ENCODE measurements around the gene TMEM242. TPM values are rescaled to one million over a fixed set of nuclear protein-coding genes. Genes with fewer than 3 reads are reported as not detected.

Gene TMEM242
- total and polyA plus RNA-seq, 2 of the 8 experiments (the other 6 are each of a cell fraction or from before 2014, with no cell fraction given), result 2.4 to 9.0 TPM

GRCh38 chr6:157266274-157267101 lies 56.8 kb downstream of the TMEM242 start:
- Histone ChIP-seq H2AK5ac (ENCODE audit: low read depth, low read length) (no peak overlapping the region), H3K79me2 (ENCODE audit: control insufficient read depth in 1 of 2, insufficient read depth in 2 of 2, low read length in 2 of 2) (no peaks in the 10 kb centered on the region), H3K56ac (replicated peaks; ENCODE audit: insufficient read length, low read depth, low read length) (peak overlapping the region; percentile 73), H3K36me3 (ENCODE audit: control insufficient read depth in 2 of 4, insufficient read depth in 4 of 4, low read length in 3 of 4) (no peaks in the 10 kb centered on the region), H4K20me1 (replicated peaks in 1 of 2; ENCODE audit: control insufficient read depth in 1 of 2, insufficient read depth in 2 of 2, low read length in 2 of 2) (peaks cover 0 to 9% of the 10 kb centered on the region in 2 experiments), H3K79me1 (ENCODE audit: low read depth, low read length) (no peaks in the 10 kb centered on the region; the same call in 1 of the 2 replicates), H2BK20ac (ENCODE audit: low read length) (peak overlapping the region; percentile 38; the same call in 1 of the 2 replicates), H3K23me2 (ENCODE audit: low read depth, low read length) (peaks cover 12% of the 10 kb centered on the region; the same call in 1 of the 2 replicates), H2AFZ (ENCODE audit: low read length) (0 out of 2 replicates have a peak overlapping the region, but pooled peaks have one; percentile 66), H4K5ac (ENCODE audit: insufficient read length, low read depth, low read length) (no peak overlapping the region), H3K27ac (ENCODE audit: low read depth, low read length) (no peak overlapping the region), H3K4me2 (ENCODE audit: insufficient read depth in 1 of 2, low read depth in 2 of 2, low read length in 2 of 2) (no peak overlapping the region), H3K9me3 (ENCODE audit: insufficient read depth in 2 of 2, low read depth in 1 of 2, low read length in 1 of 2) (no peaks in the 10 kb centered on the region), H3K9ac (replicated peaks in 1 of 4; ENCODE audit: extremely low read depth in 1 of 4, low read depth in 3 of 4, low read length in 3 of 4) (no peak overlapping the region; a peak in 1 of 7 replicates), H3K4me3 (ENCODE audit: extremely low read depth in 1 of 4, insufficient read depth in 2 of 4, low read depth in 3 of 4, low read length in 4 of 4) (no peak overlapping the region), H3K14ac (ENCODE audit: insufficient read length) (no peak overlapping the region), H4K91ac (replicated peaks; ENCODE audit: insufficient read length, low read length) (no peak overlapping the region), H2BK15ac (ENCODE audit: low read length) (no peak overlapping the region), H4K8ac (ENCODE audit: extremely low read depth, insufficient read depth, low read length) (no peak overlapping the region; the same call in 1 of the 2 replicates), H3K4ac (replicated peaks; ENCODE audit: insufficient read length, low read depth, low read length) (no peak overlapping the region), H2BK12ac (ENCODE audit: low read depth, low read length) (peak overlapping the region; percentile 60; the same call in 1 of the 2 replicates), H3K18ac (ENCODE audit: extremely low read depth, low read length) (no peak overlapping the region), H3K27me3 (replicated peaks in 1 of 4; ENCODE audit: control insufficient read depth in 3 of 4, extremely low read depth in 1 of 4, insufficient read depth in 3 of 4, low read length in 3 of 4) (no peaks in the 10 kb centered on the region; a peak in 1 of 7 replicates), H3K4me1 (replicated peaks in 1 of 4; ENCODE audit: control insufficient read depth in 3 of 4, insufficient read depth in 4 of 4, low read length in 3 of 4) (peaks cover 0 to 6% (median 2%) of the 10 kb centered on the region in 4 experiments; a peak in 2 of 7 replicates), H3K23ac (ENCODE audit: insufficient read length) (no peak overlapping the region), H2BK120ac (replicated peaks; ENCODE audit: low read depth, low read length) (no peak overlapping the region), H2BK5ac (ENCODE audit: low read depth, low read length) (no peak overlapping the region)
- 92% methylated on average over 20 of the region's 20 CpGs; no CpG with 5 or more reads in 1 of the 2 experiments for WGBS, 2 experiments (ENCODE audit: extremely low coverage in 1 of 2, insufficient coverage in 1 of 2, insufficient read length in 1 of 2, insufficient replicate concordance in 2 of 2, low coverage in 1 of 2, low lambda C conversion rate in 2 of 2, missing lambda C conversion rate in 1 of 2)
- FAIRE-seq, result no peak
- ChIA-PET CTCF (ENCODE audit: partially characterized antibody) (interaction anchor here (0.7 to 4.3 kb wide), 9 partner anchors 8 to 69 kb away, joined by 3 to 17 read pairs (median 5); no protein-coding TSS in a partner anchor), POLR2A (ENCODE audit: partially characterized antibody) (interaction anchor here (0.9 to 1.0 kb wide), 2 partner anchors 9 to 58 kb away, joined by 3 read pairs; no protein-coding TSS in a partner anchor)
- DNase-seq (ENCODE audit: low read depth in 1 of 2, low spot score in 2 of 2), result no peak
- no peak for TF ChIP-seq TCF12 (IDR thresholded peaks at IDR 0.05; ENCODE audit: low read depth, low read length)
- TF ChIP-seq CTCF (IDR thresholded peaks at IDR 0.05; ENCODE audit: control extremely low read depth in 1 of 3, insufficient read depth in 1 of 3, low read depth in 1 of 3, low read length in 3 of 3), result no peak
- no peak for TF ChIP-seq POU5F1 (IDR thresholded peaks at IDR 0.05; ENCODE audit: low read depth, low read length)
- TF ChIP-seq ATF3 (IDR thresholded peaks at IDR 0.05; ENCODE audit: insufficient read depth, low read depth, low read length), result no peak
- TF ChIP-seq RNF2 (IDR thresholded peaks at IDR 0.05; ENCODE audit: borderline replicate concordance, low read depth, low read length, missing control alignments, poor library complexity, severe bottlenecking), result no peak
- no peak for TF ChIP-seq HDAC6 (IDR thresholded peaks at IDR 0.05; ENCODE audit: low read depth, low read length)

All from H1 (cell line).